Activated T-cell treated with anti-CD3 and anti-CD28 coated beads, Interleukin-2, amount 50 U/mL, for 4 hours (primary cell): Measurements from ENCODE around the gene SETX. TPM values are rescaled to one million over a fixed set of nuclear protein-coding genes. Genes with fewer than 3 reads are reported as not detected.

Experiments
- ATAC-seq, 2 donors: fragments of 200-7000 bp; cut with Tn5 transposase; one replicate each; pipeline ENCODE4 v1.10.0; 2021
- DNase-seq: peaks from one replicate; pipeline ENCODE4 v3.0.0-alpha.2; 2020
- H3K27me3 Mint-ChIP-seq: one replicate; pipeline ENCODE4 v1.8.0; 2021; ENCODE audit warnings: low read depth, mixed read lengths
- H3K36me3 Mint-ChIP-seq: one replicate; pipeline ENCODE4 v1.8.0; 2022; ENCODE audit warnings: mixed read lengths; ENCODE audit not compliant: insufficient read depth
- H3K4me1 Mint-ChIP-seq: one replicate; pipeline ENCODE4 v1.8.0; 2021; ENCODE audit warnings: low read depth, mixed read lengths
- H3K4me3 Mint-ChIP-seq: one replicate; pipeline ENCODE4 v1.8.0; 2021; ENCODE audit warnings: mild to moderate bottlenecking, moderate library complexity, mixed read lengths
- H3K9me3 Mint-ChIP-seq: one replicate; pipeline ENCODE4 v1.8.0; 2021; ENCODE audit warnings: mixed read lengths
- total RNA-seq, 3 donors: library from RNA; stranded (reverse); gene quantifications; one replicate each; pipeline ENCODE4 v1.2.1, GENCODE V29; 2021

Gene SETX
- total RNA-seq, 3 donors from 2014 or later: 31.9 to 34.0 (median 33.9) TPM

DNA sequence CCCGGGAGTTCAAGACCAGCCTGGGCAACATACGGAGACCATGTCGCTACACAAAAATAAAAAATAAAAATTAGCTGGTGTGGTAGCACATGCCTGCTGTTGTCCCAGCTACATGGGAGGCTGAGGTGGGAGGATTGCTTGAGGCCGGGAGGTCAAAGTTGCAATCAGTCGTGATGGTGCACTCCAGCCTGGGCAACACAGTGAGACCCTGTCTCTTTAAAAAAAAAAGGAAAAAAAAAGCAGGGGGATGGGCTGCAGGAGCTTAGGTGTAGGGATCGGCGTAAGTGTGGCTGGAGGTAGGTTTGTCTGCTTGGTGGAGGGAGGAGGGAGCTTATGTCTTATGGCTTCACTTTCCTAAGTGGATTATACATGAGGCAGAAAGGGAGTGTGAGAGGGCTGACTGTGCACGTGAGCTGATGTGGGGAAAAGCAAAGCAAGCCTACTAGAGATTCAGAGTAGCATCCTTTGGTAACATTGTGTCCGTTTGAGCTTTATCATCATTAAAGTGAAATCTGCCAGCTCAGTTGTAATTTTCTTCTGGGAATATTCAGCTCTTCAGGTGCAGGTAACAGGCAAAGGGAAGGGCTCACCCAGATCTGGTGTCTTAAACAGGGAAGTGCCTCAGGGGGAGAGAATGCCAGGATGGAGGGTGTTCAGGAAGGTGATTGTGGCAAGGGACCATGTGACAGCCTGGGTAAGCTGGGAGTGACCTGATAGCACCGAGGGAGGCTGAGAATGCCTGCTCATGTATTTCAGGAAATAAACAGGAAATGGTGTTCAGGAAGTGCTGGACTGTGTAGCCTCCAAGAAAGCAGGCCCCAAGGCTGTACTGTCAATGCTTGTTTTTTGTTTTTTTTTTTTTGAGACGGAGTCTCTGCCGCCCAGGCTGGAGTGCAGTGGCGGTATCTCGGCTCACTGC lies 17.6 kb upstream of the SETX start:
- H3K4me1 Mint-ChIP-seq: peaks cover 16% of the 10 kb centered on the region
- H3K36me3 Mint-ChIP-seq: peaks cover 18% of the 10 kb centered on the region
- H3K4me3 Mint-ChIP-seq: no peak overlapping the region
- H3K9me3 Mint-ChIP-seq: no peaks in the 10 kb centered on the region
- no peaks in the 10 kb centered on the region for H3K27me3 Mint-ChIP-seq
- ATAC-seq (no peak), DNase-seq (no peak)

DNA sequence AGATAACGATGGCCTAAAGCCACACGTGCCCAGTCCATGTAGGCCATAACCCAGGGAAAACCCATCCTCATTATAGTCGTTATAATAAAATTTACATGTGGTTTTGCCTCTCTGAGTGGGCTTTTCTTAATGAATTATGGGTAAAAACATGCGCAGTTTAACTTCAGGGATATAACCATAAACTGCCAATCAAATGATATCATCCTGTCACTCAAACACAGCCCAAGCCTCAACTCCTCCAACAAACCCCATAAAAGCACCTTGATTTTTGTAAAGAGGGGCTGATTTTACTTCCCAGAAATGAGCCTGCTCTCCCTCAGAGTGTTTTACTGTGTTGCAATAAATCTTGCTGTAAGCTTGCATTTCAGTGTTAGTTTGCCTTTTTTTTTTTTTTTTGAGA lies 15.8 kb upstream of the SETX start:
- ATAC-seq (no peak), DNase-seq (no peak)
- no peaks in the 10 kb centered on the region for H3K27me3 Mint-ChIP-seq
- H3K4me3 Mint-ChIP-seq: no peak overlapping the region
- peaks cover 16% of the 10 kb centered on the region for H3K4me1 Mint-ChIP-seq
- no peaks in the 10 kb centered on the region for H3K9me3 Mint-ChIP-seq
- peaks cover 10% of the 10 kb centered on the region for H3K36me3 Mint-ChIP-seq

DNA sequence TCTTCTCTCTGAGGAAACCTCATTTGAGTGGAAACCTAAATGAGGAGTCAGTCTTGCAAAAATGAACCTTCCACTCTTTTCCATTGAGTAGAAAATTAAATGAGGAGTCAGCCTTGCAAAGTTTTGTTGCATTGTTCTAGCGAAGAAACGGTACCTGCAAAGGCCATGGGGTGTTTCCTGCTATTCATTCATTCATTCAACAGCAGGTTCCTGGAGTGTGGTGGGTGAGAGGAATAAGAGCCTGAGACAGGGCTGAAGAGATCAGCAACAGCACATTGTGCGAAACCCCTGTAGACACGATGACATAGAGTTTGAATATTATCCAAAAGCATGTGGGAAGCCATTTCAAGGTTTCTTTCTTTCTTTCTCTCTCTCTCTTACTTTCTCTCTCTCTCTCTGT lies 14.6 kb upstream of the SETX start:
- ATAC-seq: no peak
- H3K27me3 Mint-ChIP-seq: no peaks in the 10 kb centered on the region
- H3K36me3 Mint-ChIP-seq: peaks cover 6% of the 10 kb centered on the region
- H3K9me3 Mint-ChIP-seq: no peaks in the 10 kb centered on the region
- no peak overlapping the region for H3K4me3 Mint-ChIP-seq
- no peak for DNase-seq
- peaks cover 16% of the 10 kb centered on the region for H3K4me1 Mint-ChIP-seq

DNA sequence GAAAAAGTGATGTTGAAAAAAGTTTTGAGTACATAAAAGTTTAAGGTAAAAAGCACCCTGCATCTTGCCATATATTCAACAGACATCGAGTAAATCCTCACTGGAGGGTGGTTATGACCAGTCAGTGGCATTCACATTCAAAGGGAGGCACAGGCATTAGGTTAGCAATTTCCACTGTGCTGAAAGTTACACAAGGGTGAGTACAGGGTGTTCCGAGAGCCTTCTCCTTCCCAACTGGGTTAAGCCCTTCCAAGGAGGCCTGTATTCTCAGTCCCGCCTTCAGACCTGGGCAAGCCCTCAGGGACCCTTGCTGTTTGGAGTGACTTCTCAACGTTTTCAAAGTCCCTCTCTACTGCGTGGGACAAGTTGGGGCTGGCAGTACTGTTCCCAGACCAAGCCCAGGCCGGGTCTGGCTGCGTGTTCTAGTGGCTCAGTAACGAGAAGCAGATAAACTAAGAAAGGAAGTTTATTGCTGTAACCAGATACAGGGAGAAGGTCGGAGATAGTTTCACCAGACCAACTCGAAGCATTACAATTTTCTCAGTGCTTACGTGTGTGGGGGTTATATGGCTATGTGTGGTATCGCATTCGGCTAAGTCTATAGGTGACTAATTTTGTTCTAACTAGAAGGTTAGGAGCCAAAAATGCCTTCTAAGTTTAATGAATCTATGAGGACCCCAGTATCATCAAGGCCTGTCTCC lies 13.0 kb upstream of the SETX start:
- Mint-ChIP-seq H3K9me3 (no peaks in the 10 kb centered on the region), H3K36me3 (peaks cover 6% of the 10 kb centered on the region), H3K27me3 (no peaks in the 10 kb centered on the region), H3K4me3 (no peak overlapping the region), H3K4me1 (peaks cover 7% of the 10 kb centered on the region)
- ATAC-seq: no peak
- DNase-seq: no peak

DNA sequence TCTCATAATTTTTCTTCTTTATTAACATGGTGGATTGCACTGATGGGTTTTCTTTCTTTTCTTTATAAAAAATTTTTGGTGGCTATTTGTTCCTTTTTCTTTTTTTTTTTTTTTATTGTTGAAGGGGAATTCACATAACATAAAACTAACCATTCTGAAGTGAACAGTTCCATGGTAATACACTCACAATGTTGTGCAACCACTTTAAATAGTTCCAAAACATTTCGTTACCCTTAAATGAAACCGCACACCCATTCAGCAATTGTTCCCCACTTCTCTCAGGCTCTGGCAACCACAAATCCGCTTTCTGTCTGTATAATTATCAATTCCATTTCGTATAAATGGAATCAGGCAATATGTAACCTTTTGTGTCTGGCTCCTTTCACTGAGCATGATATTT lies 11.7 kb upstream of the SETX start:
- Mint-ChIP-seq H3K4me3 (no peak overlapping the region), H3K27me3 (no peaks in the 10 kb centered on the region), H3K4me1 (no peaks in the 10 kb centered on the region), H3K9me3 (no peaks in the 10 kb centered on the region), H3K36me3 (peaks cover 1% of the 10 kb centered on the region)
- ATAC-seq: no peak
- DNase-seq: no peak

DNA sequence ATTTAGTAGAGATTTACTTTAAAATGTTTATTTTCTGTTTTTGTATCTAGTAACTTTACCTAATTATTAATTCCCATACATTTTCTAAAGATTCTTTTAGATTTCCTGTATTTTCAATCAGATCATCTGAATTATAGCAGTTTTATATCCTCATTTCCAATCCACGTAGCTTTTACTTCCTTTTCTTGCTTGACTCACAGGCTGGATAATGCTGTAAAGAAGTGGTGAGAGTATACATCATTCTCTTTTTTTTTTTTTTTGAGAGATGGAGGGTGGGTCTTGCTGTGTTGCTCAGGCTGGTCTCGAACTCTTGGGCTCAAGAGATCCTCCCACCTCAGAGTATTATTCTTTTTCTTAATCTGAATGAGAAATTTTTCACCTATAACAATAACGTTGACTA lies 11.2 kb upstream of the SETX start:
- Mint-ChIP-seq H3K9me3 (no peaks in the 10 kb centered on the region), H3K36me3 (peaks cover 1% of the 10 kb centered on the region), H3K4me3 (no peak overlapping the region)

DNA sequence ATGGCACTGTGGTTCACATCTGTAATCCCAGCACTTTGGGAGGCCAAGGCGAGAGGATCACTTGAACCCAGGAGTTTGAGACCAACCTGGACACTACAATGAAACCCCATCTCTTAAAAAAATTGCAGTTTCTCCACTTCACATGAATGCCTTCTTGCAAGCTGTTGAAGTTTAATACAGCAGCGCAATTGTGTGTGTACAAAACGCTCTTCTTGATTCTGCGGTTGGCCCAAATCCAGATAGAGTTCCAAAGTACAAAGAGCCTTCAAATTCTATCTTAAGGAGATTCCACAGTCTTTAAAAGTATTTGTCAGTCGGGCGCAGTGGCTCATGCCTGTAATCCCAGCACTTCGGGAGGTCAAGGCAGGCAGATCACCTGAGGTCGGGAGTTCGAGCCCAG lies 9.3 kb upstream of the SETX start:
- Mint-ChIP-seq H3K9me3 (no peaks in the 10 kb centered on the region), H3K4me1 (no peaks in the 10 kb centered on the region), H3K27me3 (no peaks in the 10 kb centered on the region), H3K4me3 (no peak overlapping the region), H3K36me3 (no peaks in the 10 kb centered on the region)
- no peak for ATAC-seq
- no peak for DNase-seq

More for the DNA sequence above, 11.2 kb upstream of the SETX start:
- H3K27me3 Mint-ChIP-seq: no peaks in the 10 kb centered on the region
- H3K4me1 Mint-ChIP-seq: no peaks in the 10 kb centered on the region
- no peak for DNase-seq
- no peak for ATAC-seq

DNA sequence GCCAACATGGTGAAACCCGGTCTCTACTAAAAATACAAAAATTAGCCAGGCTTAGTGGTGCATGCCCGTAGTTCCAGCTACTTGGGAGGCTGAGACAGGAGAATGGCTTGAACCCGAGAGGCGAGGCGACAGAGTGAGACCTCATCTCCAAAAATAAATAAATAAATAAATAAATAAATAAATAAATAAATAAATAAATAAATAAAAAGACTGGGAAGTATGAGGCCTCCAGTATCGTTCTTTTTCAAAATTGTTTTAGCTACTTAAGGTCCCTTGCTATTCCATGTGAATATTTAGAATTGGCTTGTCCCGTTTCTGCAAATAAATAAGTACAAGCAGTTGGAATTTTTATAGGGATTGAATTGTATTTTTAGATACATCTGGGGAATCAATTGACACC lies 3.0 kb upstream of the SETX start:
- no peak overlapping the region for H3K4me3 Mint-ChIP-seq
- H3K9me3 Mint-ChIP-seq: no peaks in the 10 kb centered on the region
- ATAC-seq: no peak
- H3K4me1 Mint-ChIP-seq: peaks cover 15% of the 10 kb centered on the region
- H3K27me3 Mint-ChIP-seq: no peaks in the 10 kb centered on the region
- peaks cover 9% of the 10 kb centered on the region for H3K36me3 Mint-ChIP-seq
- DNase-seq: no peak

DNA sequence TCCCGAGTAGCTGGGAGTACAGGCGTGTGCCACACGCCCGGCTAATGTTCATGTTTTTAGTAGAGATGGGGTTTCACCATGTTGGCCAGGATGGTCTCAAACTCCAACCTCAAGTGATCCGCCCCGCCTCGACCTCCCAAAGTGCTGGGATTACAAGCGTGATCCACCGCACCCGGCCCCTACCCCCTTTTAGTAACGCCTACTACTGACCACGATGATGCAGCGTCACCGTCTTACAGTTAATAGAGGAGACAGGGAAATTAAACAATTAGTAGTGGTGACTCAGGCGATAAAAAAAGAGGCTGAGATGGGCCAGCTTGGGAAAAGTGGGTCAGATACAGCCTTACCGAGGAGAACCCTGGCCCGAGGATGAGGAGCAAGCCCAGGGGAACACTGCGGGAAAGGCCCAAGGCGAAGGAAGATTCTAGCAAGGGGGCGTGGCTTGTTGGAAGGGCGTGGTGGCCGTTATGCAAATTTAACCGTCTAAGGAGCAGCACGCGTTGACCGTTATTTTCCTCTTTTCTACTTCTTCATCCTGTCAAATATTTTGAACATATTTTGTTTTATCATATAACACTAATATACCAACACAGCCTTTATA lies 1.6 kb upstream of the SETX start:
- Mint-ChIP-seq H3K36me3 (peaks cover 18% of the 10 kb centered on the region), H3K27me3 (no peaks in the 10 kb centered on the region), H3K4me3 (peak overlapping the region; percentile 47), H3K9me3 (no peaks in the 10 kb centered on the region), H3K4me1 (peaks cover 28% of the 10 kb centered on the region)
- ATAC-seq (no peak), DNase-seq (no peak)

DNA sequence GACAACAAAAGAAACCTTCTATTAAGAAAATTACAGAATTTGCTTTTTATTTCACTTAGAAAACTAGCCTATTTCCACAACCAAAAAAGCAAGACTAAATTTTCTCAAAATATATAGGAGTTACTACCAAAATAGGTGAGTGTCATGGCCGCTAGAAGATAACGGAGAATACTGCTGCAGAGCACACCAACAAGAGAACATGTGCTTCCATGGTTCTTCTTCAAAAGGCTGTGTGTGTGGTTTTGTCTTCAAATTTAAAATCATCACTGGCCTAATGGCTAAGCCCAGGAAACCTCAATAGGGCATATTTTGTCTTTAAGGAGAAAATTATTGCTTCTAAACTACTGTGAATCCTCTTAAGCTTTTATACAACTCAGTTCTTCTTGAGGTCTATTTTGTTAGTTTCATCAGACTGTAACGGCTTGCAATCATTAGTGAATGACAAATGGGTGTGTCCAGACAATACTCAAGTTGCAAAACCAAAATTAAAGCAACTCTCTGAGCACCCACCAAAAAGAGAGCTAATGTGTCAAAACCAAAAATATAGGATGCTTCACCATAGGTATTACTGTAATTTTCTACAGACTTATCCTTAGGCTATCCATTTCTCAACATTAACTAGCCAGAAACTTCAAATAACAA lies 3.3 kb downstream of the SETX start:
- Mint-ChIP-seq H3K27me3 (no peaks in the 10 kb centered on the region), H3K36me3 (peaks cover 32% of the 10 kb centered on the region), H3K4me3 (peak overlapping the region; percentile 90), H3K9me3 (no peaks in the 10 kb centered on the region), H3K4me1 (peaks cover 55% of the 10 kb centered on the region)
- ATAC-seq (no peak), DNase-seq (no peak)

DNA sequence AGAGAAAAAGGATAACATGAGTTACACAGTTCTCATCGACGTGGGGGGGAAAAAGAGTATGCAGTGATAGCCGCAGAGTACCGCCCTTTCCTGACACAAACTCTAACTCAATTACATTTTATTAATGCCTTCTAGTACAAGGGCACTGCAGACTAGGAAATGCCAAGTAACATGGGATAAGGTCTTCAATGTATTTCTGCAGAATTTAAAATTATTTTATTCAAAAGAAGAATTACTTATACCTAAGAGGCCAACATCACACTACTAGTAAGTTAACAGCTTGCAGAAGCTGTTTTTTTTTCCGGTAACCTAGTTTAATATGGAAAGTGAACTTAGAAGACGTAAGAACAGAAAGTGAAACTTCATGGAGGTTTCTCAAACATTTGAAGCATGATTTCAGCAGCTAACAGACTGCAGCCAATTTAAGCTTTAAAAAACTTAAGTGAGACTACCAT lies 3.9 kb downstream of the SETX start:
- H3K36me3 Mint-ChIP-seq: peaks cover 36% of the 10 kb centered on the region
- H3K27me3 Mint-ChIP-seq: no peaks in the 10 kb centered on the region
- peaks cover 55% of the 10 kb centered on the region for H3K4me1 Mint-ChIP-seq
- no peak for DNase-seq
- peak overlapping the region; percentile 90 for H3K4me3 Mint-ChIP-seq
- peak; percentile 7 to 22 for ATAC-seq
- no peaks in the 10 kb centered on the region for H3K9me3 Mint-ChIP-seq

DNA sequence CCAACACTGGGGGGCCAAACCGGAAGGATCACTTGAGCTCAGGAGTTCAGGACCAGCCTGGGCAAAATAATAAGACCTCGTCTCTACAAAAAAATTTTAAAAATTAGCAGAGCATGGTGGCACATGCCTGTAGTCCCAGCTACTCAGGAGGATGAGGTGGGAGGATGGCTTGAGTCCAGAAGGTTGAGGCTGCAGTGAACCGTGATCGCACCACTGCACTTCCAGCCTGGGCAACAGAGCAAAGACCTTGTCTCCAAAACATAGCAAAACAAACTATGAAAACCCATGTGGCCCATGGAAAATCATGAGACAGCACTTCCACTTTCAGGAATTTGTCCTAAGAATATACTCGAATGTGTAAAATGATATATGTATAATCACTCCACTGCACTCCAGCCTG lies 6.1 kb downstream of the SETX start:
- H3K27me3 Mint-ChIP-seq: no peaks in the 10 kb centered on the region
- H3K36me3 Mint-ChIP-seq: peaks cover 44% of the 10 kb centered on the region
- peaks cover 49% of the 10 kb centered on the region for H3K4me1 Mint-ChIP-seq
- no peak for DNase-seq
- no peaks in the 10 kb centered on the region for H3K9me3 Mint-ChIP-seq
- peak overlapping the region; percentile 5 for H3K4me3 Mint-ChIP-seq
- no peak for ATAC-seq

DNA sequence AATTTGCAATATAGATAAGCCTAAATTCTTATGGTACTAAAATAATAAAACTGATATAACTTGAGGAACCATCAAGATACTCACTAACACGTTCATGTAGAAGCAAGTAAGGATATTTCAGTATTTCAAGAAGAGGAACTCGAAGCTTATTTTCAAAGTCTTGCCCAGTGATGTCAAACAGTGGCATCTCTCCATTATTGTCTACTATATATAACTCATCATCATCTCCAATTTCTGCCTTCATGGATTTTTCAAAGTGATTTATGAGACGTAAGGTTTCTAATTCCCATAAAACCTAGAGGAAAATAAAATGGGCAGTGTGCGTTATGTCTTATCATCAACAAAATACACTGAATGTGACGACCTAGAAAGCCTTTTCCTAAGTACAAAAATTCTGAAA lies 8.6 kb downstream of the SETX start:
- Mint-ChIP-seq H3K4me1 (peaks cover 25% of the 10 kb centered on the region), H3K9me3 (no peaks in the 10 kb centered on the region), H3K36me3 (peaks cover 43% of the 10 kb centered on the region), H3K27me3 (no peaks in the 10 kb centered on the region), H3K4me3 (no peak overlapping the region)
- DNase-seq: no peak
- ATAC-seq: no peak

DNA sequence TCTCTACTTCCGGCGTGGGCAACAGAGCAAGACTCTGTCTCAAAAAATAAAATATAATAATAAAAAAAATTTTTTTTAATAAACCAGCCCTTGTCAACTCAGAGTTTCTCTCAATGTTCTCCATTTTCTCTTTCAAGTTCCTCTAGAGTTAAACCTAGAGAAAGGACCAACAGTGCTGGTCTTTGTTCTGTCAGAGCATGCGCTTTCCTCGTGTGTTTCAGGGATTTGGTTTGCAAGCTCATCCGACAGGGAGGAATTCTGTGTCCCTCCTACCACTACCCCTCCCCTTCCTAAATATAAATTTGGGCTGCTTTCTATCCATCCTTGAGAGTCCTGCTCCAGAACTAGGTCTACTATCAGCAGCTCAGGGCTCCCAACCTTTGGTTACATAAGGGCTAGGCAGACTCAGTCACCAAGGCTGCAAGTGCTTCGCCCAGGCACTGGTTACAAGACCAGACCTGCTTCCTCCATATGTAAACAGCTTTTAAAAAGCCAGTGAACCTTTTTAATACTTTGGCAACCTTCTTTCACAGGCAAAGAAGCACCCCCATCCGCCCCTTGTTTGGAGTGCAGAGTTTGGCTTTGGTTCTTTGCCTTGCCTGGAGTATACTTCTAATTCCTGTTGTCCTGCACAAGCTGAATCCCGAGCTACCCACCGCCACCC lies 13.5 kb downstream of the SETX start:
- H3K27me3 Mint-ChIP-seq: no peaks in the 10 kb centered on the region
- DNase-seq (no peak), ATAC-seq (no peak)
- H3K36me3 Mint-ChIP-seq: peaks cover 51% of the 10 kb centered on the region
- H3K4me3 Mint-ChIP-seq: no peak overlapping the region
- H3K4me1 Mint-ChIP-seq: peaks cover 8% of the 10 kb centered on the region
- H3K9me3 Mint-ChIP-seq: no peaks in the 10 kb centered on the region
